Mesenchymal stem cell (in vitro differentiated cells and primary cell): ENCODE results near the gene CDKN2B-AS1.
A peak's percentile ranks its signal among the peaks of the same experiment; 100 is the strongest.

Experiments used
- DNase-seq: peaks from one replicate; pipeline ENCODE4 v3.0.0-alpha.2; 2013
- H2AFZ ChIP-seq: one replicate; pipeline ENCODE4 v1.6.1; 2013; ENCODE audit warnings: low read depth, mild to moderate bottlenecking, control low read depth, inconsistent platforms, low read length, moderate library complexity
- H2AK5ac ChIP-seq: 2 replicates; pipeline ENCODE4 v1.6.1; 2013; ENCODE audit warnings: low read length, moderate library complexity, mild to moderate bottlenecking, inconsistent platforms; ENCODE audit not compliant: severe bottlenecking
- H2BK120ac ChIP-seq: one replicate; pipeline ENCODE4 v1.6.1; 2013; ENCODE audit warnings: low read depth, mild to moderate bottlenecking, inconsistent platforms, low read length, moderate library complexity
- H2BK12ac ChIP-seq, 2 experiments: one replicate each; pipeline ENCODE4 v1.6.1; 2013; ENCODE audit warnings: inconsistent platforms in 2 of 2, low read length in 2 of 2, mild to moderate bottlenecking in 2 of 2, moderate library complexity in 2 of 2, control low read depth in 1 of 2
- H2BK15ac ChIP-seq: one replicate; pipeline ENCODE4 v1.6.1; 2013; ENCODE audit warnings: mild to moderate bottlenecking, low read depth, inconsistent platforms; ENCODE audit not compliant: poor library complexity, severe bottlenecking
- H2BK5ac ChIP-seq: 2 replicates; pipeline ENCODE4 v1.6.1; 2013; ENCODE audit warnings: low read depth, mild to moderate bottlenecking, low read length, control low read depth, inconsistent platforms; ENCODE audit not compliant: poor library complexity, severe bottlenecking
- H3K14ac ChIP-seq, 2 experiments: one replicate each; pipeline ENCODE4 v1.6.1; 2013; ENCODE audit warnings: inconsistent platforms in 2 of 2, low read length in 2 of 2, control low read depth in 1 of 2, mild to moderate bottlenecking in 1 of 2, moderate library complexity in 1 of 2
- H3K18ac ChIP-seq, 2 experiments: one replicate each; pipeline ENCODE4 v1.6.1; 2013; ENCODE audit warnings: inconsistent platforms in 2 of 2, low read length in 2 of 2, control low read depth in 1 of 2, low read depth in 1 of 2, mild to moderate bottlenecking in 1 of 2
- H3K23ac ChIP-seq, 2 experiments: one replicate each; pipeline ENCODE4 v1.6.1; 2013; ENCODE audit warnings: inconsistent platforms in 2 of 2, low read length in 2 of 2, mild to moderate bottlenecking in 2 of 2, moderate library complexity in 2 of 2, control low read depth in 1 of 2
- H3K27ac ChIP-seq: 2 replicates; pipeline ENCODE4 v1.5.1; 2013; ENCODE audit warnings: mild to moderate bottlenecking, moderate library complexity, low read length, control low read depth, inconsistent platforms; ENCODE audit not compliant: poor library complexity, severe bottlenecking
- H3K27me3 ChIP-seq, 2 experiments: 2 replicates each; pipeline versions ENCODE4 v1.6.1 to v1.7.0; 2013; ENCODE audit warnings: low read length in 2 of 2, mild to moderate bottlenecking in 2 of 2, moderate library complexity in 2 of 2, control low read depth in 1 of 2, inconsistent platforms in 1 of 2; ENCODE audit not compliant: control insufficient read depth in 1 of 2, insufficient read depth in 1 of 2
- H3K36me3 ChIP-seq, 2 experiments: 2 replicates each; pipeline versions ENCODE4 v1.6.1 to v1.7.0; 2013; ENCODE audit warnings: low read length in 2 of 2, control low read depth in 1 of 2, inconsistent platforms in 1 of 2, low read depth in 1 of 2, mild to moderate bottlenecking in 1 of 2; ENCODE audit not compliant: insufficient read depth in 2 of 2, control insufficient read depth in 1 of 2
- H3K4ac ChIP-seq, 2 experiments: one replicate each; pipeline ENCODE4 v1.6.1; 2013; ENCODE audit warnings: inconsistent platforms in 2 of 2, low read length in 2 of 2, mild to moderate bottlenecking in 2 of 2, moderate library complexity in 2 of 2, control low read depth in 1 of 2, low read depth in 1 of 2
- H3K4me1 ChIP-seq: 2 replicates; pipeline ENCODE4 v1.6.1; 2013; ENCODE audit warnings: low read depth, low read length, control low read depth; ENCODE audit not compliant: control insufficient read depth, insufficient read depth
- H3K4me2 ChIP-seq: 2 replicates; pipeline ENCODE4 v1.6.1; 2013; ENCODE audit warnings: low read length, mild to moderate bottlenecking, inconsistent platforms; ENCODE audit not compliant: poor library complexity, severe bottlenecking
- H3K4me3 ChIP-seq, 2 experiments: 2 replicates each; pipeline versions ENCODE4 v1.5.1 to v1.7.0; 2013; ENCODE audit warnings: low read length in 2 of 2, mild to moderate bottlenecking in 2 of 2, control low read depth in 1 of 2, low read depth in 1 of 2; ENCODE audit not compliant: insufficient read depth in 1 of 2
- H3K79me1 ChIP-seq: replicated peaks from 2 replicates; pipeline ENCODE4 v1.6.1; 2013; ENCODE audit warnings: mild to moderate bottlenecking, control low read depth, low read length, inconsistent platforms; ENCODE audit not compliant: poor library complexity, severe bottlenecking
- H3K9ac ChIP-seq: 2 replicates; pipeline ENCODE4 v1.7.0; 2013; ENCODE audit warnings: mild to moderate bottlenecking, low read length, moderate library complexity
- H3K9me3 ChIP-seq: 2 replicates; pipeline ENCODE4 v1.7.0; 2013; ENCODE audit warnings: mild to moderate bottlenecking, low read length; ENCODE audit not compliant: control insufficient read depth
- H4K8ac ChIP-seq: one replicate; pipeline ENCODE4 v1.6.1; 2013; ENCODE audit warnings: inconsistent platforms, mild to moderate bottlenecking, low read length, moderate library complexity
- H4K91ac ChIP-seq: one replicate; pipeline ENCODE4 v1.6.1; 2013; ENCODE audit warnings: mild to moderate bottlenecking, low read length, inconsistent platforms
- WGBS: methylation state at CpG from one replicate; pipeline ENCODE4 v1.1.7; 2013; ENCODE audit warnings: mixed read lengths; 5-methylcytosine and 5-hydroxymethylcytosine counted together

Gene CDKN2B-AS1

GRCh38 chr9:22116758-22117157 is 122.2 kb downstream of the CDKN2B-AS1 start:
- peak overlapping the region; percentile 72 for H3K9ac ChIP-seq
- no peak overlapping the region for H3K4me3 ChIP-seq
- H3K27me3 ChIP-seq, result no peaks in the 10 kb centered on the region
- H3K79me1 ChIP-seq, result no peaks in the 10 kb centered on the region
- no peak overlapping the region for H4K8ac ChIP-seq
- peaks cover 7% of the 10 kb centered on the region for H3K4me1 ChIP-seq
- peak overlapping the region; percentile 86 for H4K91ac ChIP-seq
- peak overlapping the region; percentile 95 for H2AK5ac ChIP-seq
- H3K18ac ChIP-seq, result peak overlapping the region; percentile 80 to 88
- peak overlapping the region; percentile 41 for H3K27ac ChIP-seq
- H2BK120ac ChIP-seq, result no peak overlapping the region
- peak overlapping the region in 1 of 2 experiments; percentile 55 for H3K4ac ChIP-seq
- DNase-seq, result no peak
- H3K14ac ChIP-seq, result no peak overlapping the region
- no peak overlapping the region for H3K23ac ChIP-seq
- H2BK12ac ChIP-seq, result peak overlapping the region; percentile 65 to 92
- H2BK15ac ChIP-seq, result no peak overlapping the region
- H2AFZ ChIP-seq, result no peak overlapping the region
- no peak overlapping the region for H3K4me2 ChIP-seq
- no peak overlapping the region for H2BK5ac ChIP-seq
- H3K36me3 ChIP-seq, result no peaks in the 10 kb centered on the region
- no peaks in the 10 kb centered on the region for H3K9me3 ChIP-seq

GRCh38 chr9:22117511-22118384 is 123.2 kb downstream of the CDKN2B-AS1 start:
- no peaks in the 10 kb centered on the region for H3K79me1 ChIP-seq
- peak overlapping the region; percentile 60 to 85 for H2BK12ac ChIP-seq
- WGBS, result 14% methylated on average over 8 of the region's 9 CpGs
- H4K8ac ChIP-seq, result peak overlapping the region; percentile 87
- H3K4me1 ChIP-seq, result peaks cover 6% of the 10 kb centered on the region
- H2BK5ac ChIP-seq, result peak overlapping the region; percentile 0
- H3K9ac ChIP-seq, result peak overlapping the region; percentile 72
- H3K36me3 ChIP-seq, result no peaks in the 10 kb centered on the region
- H4K91ac ChIP-seq, result peak overlapping the region; percentile 22
- no peak overlapping the region for H3K14ac ChIP-seq
- no peak overlapping the region for H2BK15ac ChIP-seq
- no peak overlapping the region for H3K4me3 ChIP-seq
- H2BK120ac ChIP-seq, result peak overlapping the region; percentile 90
- no peak overlapping the region for H2AFZ ChIP-seq
- H3K27me3 ChIP-seq, result no peaks in the 10 kb centered on the region
- H3K27ac ChIP-seq, result peak overlapping the region; percentile 90
- peak overlapping the region; percentile 81 to 83 for H3K18ac ChIP-seq
- peak overlapping the region; percentile 7 for H2AK5ac ChIP-seq
- H3K4me2 ChIP-seq, result no peak overlapping the region
- peak; percentile 66 for DNase-seq
- H3K4ac ChIP-seq, result peak overlapping the region; percentile 16 to 64
- peaks cover 4% of the 10 kb centered on the region for H3K9me3 ChIP-seq
- no peak overlapping the region for H3K23ac ChIP-seq

DNA sequence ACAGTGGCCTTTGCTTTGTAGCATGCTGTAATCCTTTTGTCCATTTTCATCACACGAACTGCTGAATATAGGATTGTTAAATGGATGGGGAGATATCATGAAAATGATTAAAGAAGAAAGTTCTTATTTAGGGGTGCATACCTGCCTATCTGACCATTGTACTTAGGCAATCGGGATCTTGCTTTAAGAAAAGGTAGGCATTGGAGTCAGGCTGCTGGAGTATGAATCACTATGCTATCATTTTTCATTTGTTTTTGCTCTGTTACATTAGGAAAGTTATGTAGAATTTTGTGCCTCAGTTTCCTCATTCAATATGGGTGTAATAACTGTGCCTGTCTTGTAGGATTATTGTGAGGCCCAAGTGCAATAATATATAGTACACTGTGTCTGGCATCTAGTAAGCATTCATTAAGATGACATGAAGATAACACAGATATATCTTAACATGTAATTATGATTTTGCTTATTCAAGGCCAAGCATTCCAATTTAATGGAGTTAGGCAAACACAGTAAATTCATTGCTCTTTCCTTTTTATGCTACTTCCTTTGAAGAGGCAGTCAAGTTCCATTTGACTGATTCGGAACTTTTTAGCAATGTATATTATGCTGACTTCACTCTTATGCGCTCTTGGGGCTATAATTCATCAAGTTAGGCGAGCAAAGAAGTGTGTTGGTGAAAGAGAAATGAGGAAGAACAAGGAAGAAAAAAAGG is 124.4 kb downstream of the CDKN2B-AS1 start:
- Histone ChIP-seq H3K4me3 (no peak overlapping the region), H2AFZ (no peak overlapping the region), H3K27me3 (no peaks in the 10 kb centered on the region), H3K9me3 (peaks cover 6% of the 10 kb centered on the region), H2BK12ac (peak overlapping the region in 1 of 2 experiments; percentile 85), H2BK15ac (no peak overlapping the region), H3K79me1 (no peaks in the 10 kb centered on the region), H3K4ac (no peak overlapping the region), H4K8ac (no peak overlapping the region), H2BK5ac (no peak overlapping the region), H3K36me3 (no peaks in the 10 kb centered on the region), H4K91ac (no peak overlapping the region), H3K23ac (no peak overlapping the region), H3K18ac (no peak overlapping the region), H3K4me1 (peaks cover 4% of the 10 kb centered on the region), H3K14ac (no peak overlapping the region), H3K27ac (peak overlapping the region; percentile 12), H3K9ac (peak overlapping the region; percentile 72), H3K4me2 (no peak overlapping the region), H2BK120ac (no peak overlapping the region), H2AK5ac (no peak overlapping the region)
- WGBS, result 76% methylated on average over 5 of the region's 5 CpGs
- DNase-seq, result no peak

DNA sequence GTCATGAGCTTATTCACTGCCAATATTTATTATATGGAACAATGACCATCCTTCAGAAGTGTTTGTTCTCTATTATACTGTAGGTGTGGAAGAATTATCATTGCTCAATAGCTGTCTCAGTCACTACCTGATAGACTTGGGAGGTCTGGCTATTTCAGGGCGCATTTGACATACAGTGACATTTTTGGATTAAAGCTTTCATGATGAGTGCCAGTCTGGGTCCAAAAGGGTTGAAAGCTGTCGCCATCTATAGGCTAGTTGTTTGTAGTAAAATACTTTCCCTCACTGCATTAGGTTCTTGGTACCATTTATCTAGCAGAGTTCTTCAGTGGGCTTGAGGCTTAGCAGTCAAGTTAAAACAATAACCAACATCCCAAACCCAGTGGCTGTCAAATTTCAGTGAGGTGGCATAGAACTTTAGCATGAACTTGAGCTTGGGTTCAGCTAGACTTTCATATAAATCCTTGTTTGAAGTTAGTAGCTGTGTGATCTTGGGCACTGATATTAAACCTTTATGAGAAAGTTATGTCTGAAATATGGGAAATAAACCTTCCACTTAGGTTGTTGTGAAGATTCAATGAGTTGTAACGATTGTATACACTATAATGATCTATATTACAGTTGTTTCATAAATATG is 125.0 kb downstream of the CDKN2B-AS1 start:
- peak overlapping the region; percentile 36 for H3K27ac ChIP-seq
- H4K91ac ChIP-seq, result no peak overlapping the region
- no peak overlapping the region for H3K23ac ChIP-seq
- H3K4me2 ChIP-seq, result no peak overlapping the region
- H3K36me3 ChIP-seq, result no peaks in the 10 kb centered on the region
- peak overlapping the region; percentile 44 for H2BK120ac ChIP-seq
- peaks cover 5% of the 10 kb centered on the region for H3K4me1 ChIP-seq
- H2AK5ac ChIP-seq, result no peak overlapping the region
- no peak overlapping the region for H3K9ac ChIP-seq
- H2BK5ac ChIP-seq, result no peak overlapping the region
- H2BK12ac ChIP-seq, result peak overlapping the region in 1 of 2 experiments; percentile 38
- H4K8ac ChIP-seq, result no peak overlapping the region
- H2AFZ ChIP-seq, result no peak overlapping the region
- H3K27me3 ChIP-seq, result no peaks in the 10 kb centered on the region
- no peak overlapping the region for H3K4ac ChIP-seq
- H3K9me3 ChIP-seq, result peaks cover 6% of the 10 kb centered on the region
- no peak overlapping the region for H2BK15ac ChIP-seq
- no peak overlapping the region for H3K4me3 ChIP-seq
- H3K14ac ChIP-seq, result no peak overlapping the region
- no peak for DNase-seq
- 41% methylated on average over 2 of the region's 3 CpGs for WGBS
- H3K18ac ChIP-seq, result no peak overlapping the region
- H3K79me1 ChIP-seq, result no peaks in the 10 kb centered on the region
